OCI-LY7 (cell line): Measurements from ENCODE around the gene PELO. TPM values are rescaled to one million over a fixed set of nuclear protein-coding genes. Genes with fewer than 3 reads are reported as not detected.

Experiments
- BruUV-seq: library from RNA; stranded (reverse); fragments of 400-500 nt; replicated peaks from 2 replicates; lab custom pipeline; 2021; lab: Mats Ljungman, UMichigan
- CTCF ChIA-PET: fragments of 300-600 bp; sonication (Branson Sonifier 250); formaldehyde crosslinking; loops from one replicate; lab custom pipeline; 2022; ENCODE audit warnings: antibody characterized with exemption; ENCODE audit not compliant: unreplicated experiment; lab: Charles Lee
- POLR2A ChIA-PET: fragments of 300-600 bp; sonication (Branson Sonifier 250); formaldehyde crosslinking; loops from one replicate; lab custom pipeline; 2022; ENCODE audit warnings: antibody characterized with exemption; lab: Charles Lee
- DNase-seq: peaks from one replicate; pipeline ENCODE4 v3.0.0-alpha.2; 2015; ENCODE audit warnings: low spot score
- H2AFZ ChIP-seq: fragments of 200-600 bp; sonication (generic), shearing (Covaris generic); 2 replicates; pipeline ENCODE4 v1.6.1; 2014; ENCODE audit warnings: mild to moderate bottlenecking, antibody characterized with exemption, low read length, moderate library complexity
- H3K27ac ChIP-seq: fragments of 200-600 bp; sonication (generic); 2 replicates; pipeline ENCODE4 v1.5.1; 2014; ENCODE audit warnings: mixed run types, low read depth, mild to moderate bottlenecking, moderate library complexity, low read length, inconsistent platforms; ENCODE audit not compliant: poor library complexity, severe bottlenecking
- H3K36me3 ChIP-seq: fragments of 200-600 bp; sonication (generic); 2 replicates; pipeline ENCODE4 v1.6.1; 2014; ENCODE audit warnings: mild to moderate bottlenecking, antibody characterized with exemption, low read length, moderate library complexity, mixed read lengths; ENCODE audit not compliant: insufficient read depth
- H3K4me1 ChIP-seq: fragments of 200-600 bp; sonication (generic); 2 replicates; pipeline ENCODE4 v1.5.1; 2014; ENCODE audit warnings: mild to moderate bottlenecking, low read length; ENCODE audit not compliant: insufficient read depth, poor library complexity, severe bottlenecking
- H3K4me2 ChIP-seq: fragments of 200-600 bp; sonication (generic); 2 replicates; pipeline ENCODE4 v1.6.1; 2014; ENCODE audit warnings: mild to moderate bottlenecking, low read length
- H3K4me3 ChIP-seq: fragments of 200-600 bp; sonication (generic); 2 replicates; pipeline ENCODE4 v1.5.1; 2014; ENCODE audit warnings: mild to moderate bottlenecking, low read depth, low read length; ENCODE audit not compliant: poor library complexity, severe bottlenecking
- H3K79me2 ChIP-seq: fragments of 200-600 bp; sonication (generic); 2 replicates; pipeline ENCODE4 v1.6.1; 2016; ENCODE audit warnings: low read depth, mild to moderate bottlenecking, low read length, moderate library complexity, mixed read lengths; ENCODE audit not compliant: insufficient read depth
- H3K9me2 ChIP-seq: fragments of 200-600 bp; sonication (generic); 2 replicates; pipeline ENCODE4 v1.6.1; 2016; ENCODE audit warnings: mild to moderate bottlenecking, low read length, mixed read lengths; ENCODE audit not compliant: insufficient read depth
- H3K9me3 ChIP-seq: fragments of 200-600 bp; sonication (generic); 2 replicates; pipeline ENCODE4 v1.6.1; 2014; ENCODE audit warnings: mild to moderate bottlenecking, mixed run types, low read length, mixed read lengths
- H4K20me1 ChIP-seq: fragments of 200-600 bp; sonication (generic); 2 replicates; pipeline ENCODE4 v1.6.1; 2014; ENCODE audit warnings: mild to moderate bottlenecking, antibody characterized with exemption, low read length, moderate library complexity, mixed read lengths; ENCODE audit not compliant: insufficient read depth
- EZH2phosphoT487 ChIP-seq: fragments of 200-600 bp; sonication (generic); IDR thresholded peaks from 2 replicates; pipeline ENCODE4 v1.6.1; 2018; ENCODE audit warnings: low read depth, borderline replicate concordance, mild to moderate bottlenecking, mixed run types, antibody characterized with exemption, low read length, moderate library complexity, mixed read lengths
- intact Hi-C: fragments of 100-400 bp; cut with micrococcal nuclease; formaldehyde crosslinking; loops from one replicate; pipeline ENCODE4 v1.10.0; 2022; ENCODE audit not compliant: unreplicated experiment
- total RNA-seq, 2 experiments: library from RNA; depleted of rRNA in 1 of 2; stranded (reverse); fragments of >200 nt in 1 of 2; shearing (Covaris generic) in 1 of 2; gene quantifications; 2 replicates each; pipeline ENCODE4 v1.2.3, GENCODE V29; 2014 to 2022
- TF ChIP-seq, protein P1 (sequence below): fragments of 200-600 bp; sonication (generic); conservative IDR thresholded peaks from 2 replicates; pipeline ENCODE4 v1.5.1; 2014; ENCODE audit warnings: mild to moderate bottlenecking, antibody characterized with exemption, low read length, moderate library complexity, mixed read lengths

The PELO gene
- total RNA-seq, 2 experiments from 2014 or later = 10.2 to 13.0 TPM

DNA sequence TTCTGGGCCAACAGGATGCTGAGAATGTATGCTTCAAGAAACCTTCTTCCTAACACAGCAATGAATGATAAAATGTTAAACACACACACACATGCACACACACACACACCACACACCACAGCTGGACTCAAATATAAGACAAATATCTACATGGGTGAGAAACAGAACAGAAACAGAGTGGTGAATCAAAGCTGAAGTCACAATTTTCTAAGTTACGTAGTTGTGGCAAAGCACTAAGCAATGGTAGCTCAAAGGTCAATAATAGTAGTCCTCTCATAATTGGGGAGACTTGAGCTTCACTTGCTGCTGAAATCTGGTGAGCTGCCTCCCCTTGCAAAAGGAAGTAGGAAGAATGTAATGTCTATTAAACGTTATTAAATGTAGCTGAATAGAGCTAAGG is 33.7 kb upstream of the PELO start:
- H3K27ac ChIP-seq = no peak overlapping the region
- CTCF ChIA-PET = no interaction called here

DNA sequence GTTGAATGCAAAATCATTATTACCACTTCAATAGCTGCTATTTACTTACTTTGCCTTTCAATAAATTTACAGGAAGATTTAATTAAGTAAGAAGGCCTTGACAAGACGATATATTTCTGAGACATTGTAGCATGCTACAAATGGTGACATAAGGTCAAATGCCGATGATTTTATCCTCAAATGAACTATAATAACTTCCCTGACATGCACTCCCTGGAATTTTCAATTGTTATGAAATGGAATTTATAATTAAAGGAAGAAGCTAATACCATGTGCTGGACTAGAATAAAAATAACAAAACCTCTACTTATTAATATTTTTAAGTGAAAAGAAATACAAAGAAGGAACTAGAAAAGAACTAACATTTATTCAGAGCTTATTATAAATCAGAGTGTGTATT is 30.2 kb upstream of the PELO start:
- no peak overlapping the region for H3K27ac ChIP-seq
- H3K9me3 ChIP-seq = no peaks in the 10 kb centered on the region
- no peaks in the 10 kb centered on the region for H3K79me2 ChIP-seq
- no peaks in the 10 kb centered on the region for H4K20me1 ChIP-seq
- TF ChIP-seq EZH2phosphoT487 = no peak
- TF ChIP-seq, protein P1, sequence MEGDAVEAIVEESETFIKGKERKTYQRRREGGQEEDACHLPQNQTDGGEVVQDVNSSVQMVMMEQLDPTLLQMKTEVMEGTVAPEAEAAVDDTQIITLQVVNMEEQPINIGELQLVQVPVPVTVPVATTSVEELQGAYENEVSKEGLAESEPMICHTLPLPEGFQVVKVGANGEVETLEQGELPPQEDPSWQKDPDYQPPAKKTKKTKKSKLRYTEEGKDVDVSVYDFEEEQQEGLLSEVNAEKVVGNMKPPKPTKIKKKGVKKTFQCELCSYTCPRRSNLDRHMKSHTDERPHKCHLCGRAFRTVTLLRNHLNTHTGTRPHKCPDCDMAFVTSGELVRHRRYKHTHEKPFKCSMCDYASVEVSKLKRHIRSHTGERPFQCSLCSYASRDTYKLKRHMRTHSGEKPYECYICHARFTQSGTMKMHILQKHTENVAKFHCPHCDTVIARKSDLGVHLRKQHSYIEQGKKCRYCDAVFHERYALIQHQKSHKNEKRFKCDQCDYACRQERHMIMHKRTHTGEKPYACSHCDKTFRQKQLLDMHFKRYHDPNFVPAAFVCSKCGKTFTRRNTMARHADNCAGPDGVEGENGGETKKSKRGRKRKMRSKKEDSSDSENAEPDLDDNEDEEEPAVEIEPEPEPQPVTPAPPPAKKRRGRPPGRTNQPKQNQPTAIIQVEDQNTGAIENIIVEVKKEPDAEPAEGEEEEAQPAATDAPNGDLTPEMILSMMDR = no peak
- H3K4me2 ChIP-seq = no peak overlapping the region
- ChIA-PET POLR2A (interaction anchor here (0.6 to 1.3 kb wide), 3 partner anchors 14 to 85 kb away, joined by 3 to 6 read pairs (median 4); no protein-coding TSS in a partner anchor), CTCF (no interaction called here)
- no peak overlapping the region for H3K4me3 ChIP-seq
- no peak for DNase-seq
- H2AFZ ChIP-seq = no peak overlapping the region
- BruUV-seq = no TSS peak
- H3K4me1 ChIP-seq = no peaks in the 10 kb centered on the region
- H3K9me2 ChIP-seq = no peaks in the 10 kb centered on the region
- H3K36me3 ChIP-seq = no peaks in the 10 kb centered on the region
- intact Hi-C loops = no loop called here

More for the DNA sequence above, 33.7 kb upstream of the PELO start:
- BruUV-seq = no TSS peak
- H3K9me3 ChIP-seq = no peaks in the 10 kb centered on the region
- intact Hi-C loops = no loop called here
- no peaks in the 10 kb centered on the region for H3K79me2 ChIP-seq
- TF ChIP-seq, protein P1 = no peak
- no peak for TF ChIP-seq EZH2phosphoT487
- no peaks in the 10 kb centered on the region for H4K20me1 ChIP-seq
- H3K4me1 ChIP-seq = no peaks in the 10 kb centered on the region
- no peak for DNase-seq
- no peaks in the 10 kb centered on the region for H3K9me2 ChIP-seq
- no peak overlapping the region for H3K4me3 ChIP-seq
- H3K4me2 ChIP-seq = no peak overlapping the region
- H3K36me3 ChIP-seq = no peaks in the 10 kb centered on the region
- POLR2A ChIA-PET = no interaction called here
- H2AFZ ChIP-seq = no peak overlapping the region

DNA sequence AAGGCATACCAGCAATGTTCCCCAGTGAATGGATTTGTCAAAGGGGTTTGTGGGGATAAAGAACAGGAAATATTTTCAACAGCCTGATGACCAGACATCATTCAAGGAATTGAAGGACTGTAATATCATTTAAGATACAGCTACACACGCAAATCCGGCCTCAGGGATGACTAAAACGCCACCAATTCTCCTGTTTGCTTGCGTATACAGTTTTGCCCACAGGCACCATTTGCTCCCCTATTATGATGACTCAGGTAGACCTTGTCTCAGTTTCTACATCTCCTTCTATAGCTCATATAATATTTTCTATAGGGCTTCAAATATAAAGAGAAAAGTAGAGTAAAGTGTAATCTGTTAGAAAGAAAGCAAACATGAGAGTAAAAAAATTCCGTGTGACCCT is 29.7 kb upstream of the PELO start:
- ChIA-PET CTCF (no interaction called here), POLR2A (interaction anchor here (0.5 to 1.3 kb wide), 3 partner anchors 13 to 18 kb away, joined by 3 to 6 read pairs (median 3); no protein-coding TSS in a partner anchor)
- DNase-seq = no peak
- Histone ChIP-seq H3K79me2 (no peaks in the 10 kb centered on the region), H3K4me2 (no peak overlapping the region), H3K9me2 (no peaks in the 10 kb centered on the region), H3K9me3 (no peaks in the 10 kb centered on the region), H3K36me3 (no peaks in the 10 kb centered on the region), H3K27ac (no peak overlapping the region), H4K20me1 (no peaks in the 10 kb centered on the region), H3K4me3 (no peak overlapping the region), H2AFZ (no peak overlapping the region), H3K4me1 (no peaks in the 10 kb centered on the region)
- no TSS peak for BruUV-seq
- no peak for TF ChIP-seq EZH2phosphoT487
- TF ChIP-seq, protein P1 = no peak
- intact Hi-C loops = no loop called here
